GM12878 (cell line): Measurements from ENCODE around the gene CNGB1. TPM values are rescaled to one million over a fixed set of nuclear protein-coding genes. Genes with fewer than 3 reads are reported as not detected.

Source experiments
- BHLHE40 ChIP-seq, 2 experiments: fragments of 450-650 bp in 1 of 2; IDR thresholded peaks; 2 replicates each; pipeline ENCODE4 v1.6.1; 2011 to 2017; ENCODE audit warnings: low read depth in 2 of 2, borderline replicate concordance in 1 of 2, improper control_type of control experiment in 1 of 2, low read length in 1 of 2, mild to moderate bottlenecking in 1 of 2
- CBFB ChIP-seq: IDR thresholded peaks from 2 replicates; pipeline ENCODE4 v1.6.1; 2016; ENCODE audit warnings: antibody characterized with exemption, low read depth
- CHD2 ChIP-seq: IDR thresholded peaks from 2 replicates; pipeline ENCODE4 v1.6.1; 2011; ENCODE audit warnings: low read depth, low read length, improper control_type of control experiment, borderline replicate concordance
- ELK1 ChIP-seq: IDR thresholded peaks from 2 replicates; pipeline ENCODE4 v1.6.1; 2012; ENCODE audit warnings: low read depth, low read length, improper control_type of control experiment
- GATAD2B ChIP-seq: fragments of 450-650 bp; conservative IDR thresholded peaks from 2 replicates; pipeline ENCODE4 v1.6.1; 2017; ENCODE audit warnings: low read depth, mild to moderate bottlenecking, moderate library complexity
- HDGF ChIP-seq: fragments of 450-650 bp; IDR thresholded peaks from 2 replicates; pipeline ENCODE4 v1.6.1; 2016; ENCODE audit warnings: antibody characterized with exemption
- JUNB ChIP-seq: IDR thresholded peaks from 2 replicates; pipeline ENCODE4 v1.6.1; 2016; ENCODE audit warnings: antibody characterized with exemption, mild to moderate bottlenecking
- LARP7 ChIP-seq: fragments of 450-650 bp; IDR thresholded peaks from 2 replicates; pipeline ENCODE4 v1.6.1; 2017; ENCODE audit warnings: mild to moderate bottlenecking
- NBN ChIP-seq: fragments of 450-650 bp; IDR thresholded peaks from 2 replicates; pipeline ENCODE4 v1.6.1; 2016
- NRF1 ChIP-seq: conservative IDR thresholded peaks from 2 replicates; pipeline ENCODE4 v1.6.1; 2011; ENCODE audit warnings: mild to moderate bottlenecking, low read depth, low read length, improper control_type of control experiment
- PKNOX1 ChIP-seq: fragments of 450-650 bp; IDR thresholded peaks from 2 replicates; pipeline ENCODE4 v1.6.1; 2016; ENCODE audit warnings: mild to moderate bottlenecking
- POLR2A ChIP-seq: IDR thresholded peaks from 2 replicates; pipeline ENCODE4 v1.6.1; 2011; ENCODE audit warnings: low read depth, mild to moderate bottlenecking, low read length
- RAD51 ChIP-seq: fragments of 450-650 bp; IDR thresholded peaks from 2 replicates; pipeline ENCODE4 v1.6.1; 2016; ENCODE audit warnings: moderate library complexity, mild to moderate bottlenecking, inconsistent platforms
- SUPT20H ChIP-seq: IDR thresholded peaks from 2 replicates; pipeline ENCODE4 v1.6.1; 2011; ENCODE audit warnings: low read depth, mild to moderate bottlenecking, low read length, moderate library complexity, borderline replicate concordance; ENCODE audit not compliant: control insufficient read depth
- YY1 ChIP-seq: IDR thresholded peaks from 2 replicates; pipeline ENCODE4 v1.6.1; 2011; ENCODE audit warnings: low read depth, mild to moderate bottlenecking, low read length
- polyA plus RNA-seq, 11 experiments: library from polyadenylated mRNA; depleted of rRNA in 4 of 11; unstranded in 6 of 11; stranded (reverse) in 5 of 11; fragments of >200 nt; fragmentation: Nextera tagmentation in 4 of 11; fragmentation: Illumina TruSeq in 1 of 11; extraction: Ambion mirVana in 4 of 11; extraction: Trizol in 1 of 11; gene quantifications; 1 replicate in 1 of 11; 2 replicates in 10 of 11; pipeline versions ENCODE4 v1.2.1 to v1.2.3, GENCODE V29; 2011 to 2016; ENCODE audit warnings: inconsistent platforms in 2 of 11, missing spikeins in 2 of 11, low read depth in 1 of 11
- total RNA-seq, 4 experiments: library from RNA; depleted of rRNA in 3 of 4; stranded (reverse); fragments of >200 nt in 3 of 4; fragmentation: Illumina TruSeq in 1 of 4; extraction: Trizol in 1 of 4; gene quantifications; 2 replicates each; pipeline versions ENCODE4 v1.2.1 to v1.2.3, GENCODE V29; 2013 to 2021
- TF ChIP-seq, protein P1 (sequence below): IDR thresholded peaks from 2 replicates; pipeline ENCODE4 v1.6.1; 2012; ENCODE audit warnings: low read depth, low read length, improper control_type of control experiment
- TF ChIP-seq, protein P2 (sequence below): IDR thresholded peaks from 2 replicates; pipeline ENCODE4 v1.6.1; 2012; ENCODE audit warnings: improper control_type of control experiment, low read depth, low read length; ENCODE audit not compliant: insufficient replicate concordance
- TF ChIP-seq, protein P3 (sequence below): fragments of 450-650 bp; IDR thresholded peaks from 2 replicates; pipeline ENCODE4 v1.6.1; 2014; ENCODE audit warnings: mild to moderate bottlenecking

Gene CNGB1
- total and polyA plus RNA-seq, 10 of the 15 experiments (the other 5 are each of a cell fraction or from before 2014, with no cell fraction given): 0.03 TPM; not detected in 9

GRCh38 chr16:58000706-58001676, 30.1 kb upstream of the CNGB1 start, which contains the start of gene USB1 (continued):
- TF ChIP-seq LARP7 (peak; percentile 5; the same call in 1 of the 2 replicates), YY1 (peak; percentile 34; the same call in 1 of the 2 replicates), SUPT20H (no peak), BHLHE40 (IDR thresholded peaks at IDR 0.05; ENCODE audit: borderline replicate concordance in 1 of 2, low read depth in 2 of 2, low read length in 1 of 2) (peak; percentile 71 to 75; a peak in 3 of 4 replicates), NRF1 (peak; percentile 28; the same call in 1 of the 2 replicates), CHD2 (no peak), ELK1 (peak; percentile 69; the same call in 1 of the 2 replicates), JUNB (no peak), RAD51 (no peak), POLR2A (peak; percentile 88), NBN (no peak), PKNOX1 (no peak), HDGF (0 out of 2 replicates have a peak, but pooled peaks have one; percentile 52), GATAD2B (peak; percentile 13; the same call in 1 of the 2 replicates), CBFB (no peak)
- TF ChIP-seq, protein P1, sequence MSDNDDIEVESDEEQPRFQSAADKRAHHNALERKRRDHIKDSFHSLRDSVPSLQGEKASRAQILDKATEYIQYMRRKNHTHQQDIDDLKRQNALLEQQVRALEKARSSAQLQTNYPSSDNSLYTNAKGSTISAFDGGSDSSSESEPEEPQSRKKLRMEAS: no peak; the same call in 1 of the 2 replicates
- TF ChIP-seq, protein P2, sequence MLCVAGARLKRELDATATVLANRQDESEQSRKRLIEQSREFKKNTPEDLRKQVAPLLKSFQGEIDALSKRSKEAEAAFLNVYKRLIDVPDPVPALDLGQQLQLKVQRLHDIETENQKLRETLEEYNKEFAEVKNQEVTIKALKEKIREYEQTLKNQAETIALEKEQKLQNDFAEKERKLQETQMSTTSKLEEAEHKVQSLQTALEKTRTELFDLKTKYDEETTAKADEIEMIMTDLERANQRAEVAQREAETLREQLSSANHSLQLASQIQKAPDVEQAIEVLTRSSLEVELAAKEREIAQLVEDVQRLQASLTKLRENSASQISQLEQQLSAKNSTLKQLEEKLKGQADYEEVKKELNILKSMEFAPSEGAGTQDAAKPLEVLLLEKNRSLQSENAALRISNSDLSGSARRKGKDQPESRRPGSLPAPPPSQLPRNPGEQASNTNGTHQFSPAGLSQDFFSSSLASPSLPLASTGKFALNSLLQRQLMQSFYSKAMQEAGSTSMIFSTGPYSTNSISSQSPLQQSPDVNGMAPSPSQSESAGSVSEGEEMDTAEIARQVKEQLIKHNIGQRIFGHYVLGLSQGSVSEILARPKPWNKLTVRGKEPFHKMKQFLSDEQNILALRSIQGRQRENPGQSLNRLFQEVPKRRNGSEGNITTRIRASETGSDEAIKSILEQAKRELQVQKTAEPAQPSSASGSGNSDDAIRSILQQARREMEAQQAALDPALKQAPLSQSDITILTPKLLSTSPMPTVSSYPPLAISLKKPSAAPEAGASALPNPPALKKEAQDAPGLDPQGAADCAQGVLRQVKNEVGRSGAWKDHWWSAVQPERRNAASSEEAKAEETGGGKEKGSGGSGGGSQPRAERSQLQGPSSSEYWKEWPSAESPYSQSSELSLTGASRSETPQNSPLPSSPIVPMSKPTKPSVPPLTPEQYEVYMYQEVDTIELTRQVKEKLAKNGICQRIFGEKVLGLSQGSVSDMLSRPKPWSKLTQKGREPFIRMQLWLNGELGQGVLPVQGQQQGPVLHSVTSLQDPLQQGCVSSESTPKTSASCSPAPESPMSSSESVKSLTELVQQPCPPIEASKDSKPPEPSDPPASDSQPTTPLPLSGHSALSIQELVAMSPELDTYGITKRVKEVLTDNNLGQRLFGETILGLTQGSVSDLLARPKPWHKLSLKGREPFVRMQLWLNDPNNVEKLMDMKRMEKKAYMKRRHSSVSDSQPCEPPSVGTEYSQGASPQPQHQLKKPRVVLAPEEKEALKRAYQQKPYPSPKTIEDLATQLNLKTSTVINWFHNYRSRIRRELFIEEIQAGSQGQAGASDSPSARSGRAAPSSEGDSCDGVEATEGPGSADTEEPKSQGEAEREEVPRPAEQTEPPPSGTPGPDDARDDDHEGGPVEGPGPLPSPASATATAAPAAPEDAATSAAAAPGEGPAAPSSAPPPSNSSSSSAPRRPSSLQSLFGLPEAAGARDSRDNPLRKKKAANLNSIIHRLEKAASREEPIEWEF: no peak
- TF ChIP-seq, protein P3, sequence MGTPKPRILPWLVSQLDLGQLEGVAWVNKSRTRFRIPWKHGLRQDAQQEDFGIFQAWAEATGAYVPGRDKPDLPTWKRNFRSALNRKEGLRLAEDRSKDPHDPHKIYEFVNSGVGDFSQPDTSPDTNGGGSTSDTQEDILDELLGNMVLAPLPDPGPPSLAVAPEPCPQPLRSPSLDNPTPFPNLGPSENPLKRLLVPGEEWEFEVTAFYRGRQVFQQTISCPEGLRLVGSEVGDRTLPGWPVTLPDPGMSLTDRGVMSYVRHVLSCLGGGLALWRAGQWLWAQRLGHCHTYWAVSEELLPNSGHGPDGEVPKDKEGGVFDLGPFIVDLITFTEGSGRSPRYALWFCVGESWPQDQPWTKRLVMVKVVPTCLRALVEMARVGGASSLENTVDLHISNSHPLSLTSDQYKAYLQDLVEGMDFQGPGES: no peak
